WI38 (cell line): ENCODE data around the gene SLC44A3.

ENCODE experiments used
- H3K4me3 ChIP-seq: 2 replicates; pipeline ENCODE4 v1.5.1; 2011; ENCODE audit warnings: low read depth, mild to moderate bottlenecking, control low read depth, low read length
- CTCF ChIP-seq: IDR thresholded peaks from 2 replicates; pipeline ENCODE4 v1.5.1; 2012; ENCODE audit warnings: low read depth, mild to moderate bottlenecking, control low read depth, low read length

The SLC44A3 gene

GRCh38 chr1:94884106-94884505 lies 63.9 kb downstream of the SLC44A3 start:
- no peak for TF ChIP-seq CTCF

GRCh38 chr1:94884507-94884906 lies 64.3 kb downstream of the SLC44A3 start:
- no peak overlapping the region; the same call in 1 of the 2 replicates for H3K4me3 ChIP-seq
- TF ChIP-seq CTCF: no peak

More at GRCh38 chr1:94884106-94884505, 63.9 kb downstream of the SLC44A3 start:
- H3K4me3 ChIP-seq: no peak overlapping the region; the same call in 1 of the 2 replicates

DNA sequence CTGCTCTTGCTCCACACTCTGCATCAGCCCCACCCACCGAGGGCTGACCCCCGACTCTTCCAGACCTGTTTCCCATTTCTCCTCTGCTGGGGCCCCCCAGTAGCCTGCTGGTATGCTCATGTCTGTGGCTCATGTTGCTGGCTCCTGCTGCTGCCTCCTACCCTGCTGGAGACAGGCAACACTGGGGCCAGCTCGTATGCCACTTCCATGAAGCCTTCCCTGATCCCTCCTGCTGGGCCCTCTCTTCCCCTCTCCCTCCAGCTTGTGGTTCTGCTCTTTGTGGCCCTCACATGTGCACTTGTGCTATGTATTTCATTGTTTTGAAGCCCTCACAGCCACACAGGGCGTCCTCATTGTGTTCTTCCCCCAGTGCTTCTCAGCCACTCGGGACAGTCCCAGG lies 66.2 kb downstream of the SLC44A3 start:
- no peak overlapping the region for H3K4me3 ChIP-seq
- no peak for TF ChIP-seq CTCF

- TF ChIP-seq CTCF: no peak
- H3K4me3 ChIP-seq: no peak overlapping the region
Observed at GRCh38 chr1:94887106-94887505, 66.9 kb downstream of the SLC44A3 start.

DNA sequence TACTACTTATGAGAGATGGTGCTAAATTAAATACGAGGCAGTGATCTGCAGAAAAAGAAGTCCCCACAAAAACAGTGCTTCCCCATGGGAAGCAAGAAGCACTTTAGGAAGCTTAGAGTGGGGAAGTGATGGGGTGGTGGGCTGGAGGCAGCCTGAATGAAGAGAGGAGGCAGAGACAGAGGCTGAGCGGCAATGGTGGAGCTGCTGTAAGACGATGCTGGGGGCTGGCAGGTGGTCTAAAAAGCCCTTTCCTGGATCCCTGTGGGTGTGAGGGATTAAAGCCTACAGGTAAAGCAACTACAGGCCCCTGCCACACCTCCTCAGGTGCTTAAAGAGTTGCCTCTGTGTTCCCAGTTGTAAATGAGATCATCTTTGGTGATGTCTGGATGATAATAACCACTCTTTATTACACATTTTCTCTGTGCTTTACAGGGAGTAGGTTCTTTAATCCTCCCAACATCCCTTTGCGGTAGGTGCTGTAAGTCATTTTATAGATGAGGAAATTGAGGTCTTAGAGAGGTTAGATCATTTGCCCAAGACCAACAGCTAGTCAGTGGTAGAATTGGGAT lies 67.5 kb downstream of the SLC44A3 start:
- no peak for TF ChIP-seq CTCF
- no peak overlapping the region for H3K4me3 ChIP-seq

- no peak overlapping the region for H3K4me3 ChIP-seq
- no peak for TF ChIP-seq CTCF
Observed at GRCh38 chr1:94888201-94888600, 68.0 kb downstream of the SLC44A3 start.

DNA sequence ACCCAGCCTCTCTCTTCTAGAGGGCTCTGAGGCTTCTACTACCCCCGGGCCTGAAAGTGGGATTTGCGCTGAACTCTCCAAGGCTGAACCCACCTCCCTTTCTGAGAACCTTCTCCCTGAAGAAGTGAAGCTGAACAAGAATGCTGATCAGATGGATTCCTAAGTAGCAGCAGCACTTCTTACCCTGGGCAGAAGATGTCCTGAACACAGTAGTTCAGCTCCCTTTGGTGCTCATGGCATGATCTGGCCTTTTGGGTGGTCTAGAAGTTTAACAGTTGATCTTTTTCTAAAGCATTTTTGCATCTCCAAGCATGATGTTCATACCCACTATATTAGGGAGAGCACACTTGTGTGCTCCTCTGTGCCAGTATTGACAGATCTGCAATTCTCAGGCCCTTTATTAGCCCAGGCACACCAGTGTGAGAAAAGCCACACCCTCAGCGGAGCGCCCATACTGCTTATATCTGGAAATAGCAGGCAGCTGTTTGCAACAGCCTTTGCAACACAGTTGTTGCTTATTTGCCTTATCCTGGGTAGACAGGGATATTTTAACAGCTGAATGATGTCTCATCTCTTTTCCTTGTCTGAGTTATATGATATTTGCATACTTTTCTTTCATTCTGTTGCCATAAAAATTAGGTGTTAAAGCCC lies 72.6 kb downstream of the SLC44A3 start:
- no peak for TF ChIP-seq CTCF
- no peak overlapping the region for H3K4me3 ChIP-seq
